ENCODE data around the gene ZNF219.
"Not testable (repeated sequence)": the region's sequence is repeated elsewhere in the genome, so short reads cannot be mapped to it uniquely, and the experiment has no call there.

ZNF219 gene

DNA sequence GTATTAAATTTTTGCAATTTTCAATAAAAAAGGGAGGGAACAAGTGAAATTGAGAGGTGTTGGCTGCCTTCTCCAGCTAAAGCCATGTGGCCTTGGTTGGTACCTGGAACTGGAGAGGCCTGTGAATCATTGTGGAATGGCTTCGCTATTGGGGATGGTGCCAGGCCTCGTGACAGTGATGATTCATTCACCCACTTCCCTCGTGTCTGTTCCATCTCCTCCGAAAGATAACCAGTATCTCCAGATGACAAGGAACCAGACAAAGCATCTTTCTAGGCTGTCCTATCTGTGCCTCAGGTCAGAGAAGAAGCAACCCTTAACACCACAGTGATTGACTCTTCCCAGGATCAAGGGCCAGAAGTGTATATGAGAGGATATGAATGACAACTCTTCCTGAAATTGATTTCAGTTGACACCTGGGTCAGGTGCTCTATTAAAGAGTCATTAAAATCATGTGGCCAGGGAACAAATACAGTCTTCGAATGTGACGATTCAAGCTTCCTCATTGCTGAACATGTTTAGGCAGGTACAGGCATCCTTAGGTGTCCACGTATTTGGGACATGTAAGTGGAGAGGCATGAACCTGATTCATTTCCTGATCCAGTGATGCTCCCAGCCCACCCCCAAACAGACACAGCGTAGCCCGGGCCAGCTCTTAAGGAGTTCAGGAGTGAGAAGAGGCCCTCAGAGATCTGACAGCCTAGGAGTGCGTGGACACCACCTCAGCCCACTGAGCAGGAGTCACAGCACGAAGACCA lies 56.6 kb downstream of the ZNF219 start, which contains the start of gene RNASE7:
TSS of gene RNASE7 (plus strand) at position 687 of the 758 bp plus-strand sequence. CDS start 631 bp downstream, outside the sequence.
- ATAC-seq = no peak

DNA sequence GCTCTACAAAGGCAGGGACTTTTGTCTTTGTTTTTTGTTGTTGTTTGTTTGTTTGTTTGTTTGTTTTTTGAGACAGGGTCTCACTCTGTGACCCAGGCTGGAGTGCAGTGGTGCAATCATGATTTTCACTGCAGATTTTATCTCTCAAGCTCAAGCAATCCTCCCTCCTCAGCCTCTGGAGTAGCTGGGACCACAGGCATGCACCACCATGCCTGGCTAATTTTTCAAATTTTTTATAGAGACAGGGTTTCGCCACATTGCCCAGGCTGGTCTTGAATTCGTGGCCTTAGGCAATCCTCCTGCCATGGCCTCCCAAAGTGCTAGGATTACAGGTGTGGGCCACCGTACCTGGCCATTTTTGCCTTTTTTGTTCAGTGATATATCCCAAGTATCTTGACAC lies 57.5 kb downstream of the ZNF219 start:
- ATAC-seq = not testable (repeated sequence)

DNA sequence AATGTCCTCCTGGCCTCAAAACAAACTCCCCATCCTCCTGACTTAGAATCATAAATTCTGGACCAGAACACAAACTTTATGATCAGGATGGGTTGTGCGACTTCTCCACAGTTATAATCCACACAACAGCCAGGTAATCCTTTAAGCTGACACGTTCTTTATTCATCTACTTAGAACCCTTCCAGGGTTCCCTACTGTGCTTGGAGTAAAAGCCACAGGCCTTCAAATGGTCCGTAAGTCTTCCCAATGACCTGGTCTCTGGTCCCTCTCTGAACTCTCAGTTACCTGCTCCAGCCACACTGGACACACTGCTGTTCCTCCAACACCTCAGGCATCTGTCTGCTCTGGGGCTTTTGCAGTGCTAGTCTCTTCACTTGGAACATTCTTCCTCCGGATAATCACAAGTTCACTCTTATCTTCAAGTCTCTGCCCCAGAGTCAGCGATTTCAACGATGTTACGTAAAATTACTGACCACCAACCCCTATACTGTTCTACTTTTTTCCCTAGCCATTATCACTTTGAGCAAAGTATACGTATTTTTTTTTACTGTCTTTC lies 58.0 kb downstream of the ZNF219 start:
- no peak for ATAC-seq
